HepG2 (cell line): ENCODE data around the gene CCDC148. TPM values are rescaled to one million over a fixed set of nuclear protein-coding genes. Genes with fewer than 3 reads are reported as not detected.

Source experiments
- ATAC-seq: fragments of 200-7000 bp; cut with Tn5 transposase; 3 replicates; pipeline ENCODE4 v1.9.1; 2020; ENCODE audit warnings: mild to moderate bottlenecking, moderate library complexity
- BruUV-seq: library from RNA; stranded (reverse); fragments of 400-500 nt; replicated peaks from 2 replicates; lab custom pipeline; 2021; lab: Mats Ljungman, UMichigan
- CTCF ChIA-PET: fragments of 300-600 bp; formaldehyde crosslinking; extraction: SDS; loops from one replicate; lab custom pipeline; 2021; ENCODE audit warnings: low total read pairs, inconsistent platforms, low intra/inter-chr PET ratio; lab: Yijun Ruan, JAX
- POLR2A ChIA-PET: fragments of 350-600 bp; sonication (Branson Sonifier 250); formaldehyde crosslinking; loops from one replicate; lab custom pipeline; 2020; ENCODE audit warnings: antibody characterized with exemption, inconsistent platforms; lab: Yijun Ruan, JAX
- DNase-seq: peaks from one replicate; pipeline ENCODE4 v3.0.0-alpha.2; 2015; ENCODE audit warnings: low spot score
- FAIRE-seq: peaks from 3 replicates; lab custom pipeline; 2011; peaks lifted over from hg19 to GRCh38; lab: Jason Lieb, UNC
- H2AFZ ChIP-seq: one replicate; pipeline ENCODE4 v1.6.1; 2011; ENCODE audit warnings: low read length, inconsistent platforms
- H3K27ac ChIP-seq: fragments of 300-600 bp; 3 replicates; pipeline ENCODE4 v1.8.0; 2011; ENCODE audit warnings: mixed run types, mild to moderate bottlenecking, mixed read lengths, low read length, inconsistent platforms; ENCODE audit not compliant: insufficient read depth; ENCODE audit errors: extremely low read length
- H3K27me3 ChIP-seq, 2 experiments: fragments of 200-600 bp in 1 of 2; 2 replicates in 1 of 2; 3 replicates in 1 of 2; pipeline versions ENCODE4 v1.6.0 to v1.8.0; 2011; ENCODE audit warnings: low read length in 2 of 2, mild to moderate bottlenecking in 2 of 2, moderate library complexity in 2 of 2, inconsistent platforms in 1 of 2; ENCODE audit not compliant: insufficient read depth in 2 of 2, control insufficient read depth in 1 of 2
- H3K36me3 ChIP-seq, 2 experiments: fragments of 200-600 bp in 1 of 2; replicated peaks in 1 of 2; 2 replicates in 1 of 2; 3 replicates in 1 of 2; pipeline versions ENCODE4 v1.5.1 to v1.8.0; 2011; ENCODE audit warnings: low read length in 2 of 2, inconsistent platforms in 1 of 2; ENCODE audit not compliant: insufficient read depth in 2 of 2, control insufficient read depth in 1 of 2
- H3K4me1 ChIP-seq: 2 replicates; pipeline ENCODE4 v1.5.1; 2012; ENCODE audit warnings: low read length, inconsistent platforms; ENCODE audit not compliant: insufficient read depth
- H3K4me2 ChIP-seq: 2 replicates; pipeline ENCODE4 v1.6.0; 2011; ENCODE audit warnings: low read depth, low read length, inconsistent platforms
- H3K4me3 ChIP-seq, 3 experiments: fragments of 200-600 bp in 1 of 3; sonication (generic), shearing (Covaris generic) in 1 of 3; replicated peaks in 1 of 3; 2 replicates each; pipeline ENCODE4 v1.5.1; 2011 to 2016; ENCODE audit warnings: low read length in 3 of 3, inconsistent platforms in 2 of 3, low read depth in 2 of 3, mild to moderate bottlenecking in 2 of 3, control low read depth in 1 of 3, mixed read lengths in 1 of 3; ENCODE audit not compliant: insufficient read depth in 1 of 3
- H3K79me2 ChIP-seq: one replicate; pipeline ENCODE4 v1.6.1; 2011; ENCODE audit warnings: low read length, inconsistent platforms; ENCODE audit not compliant: insufficient read depth
- H3K9ac ChIP-seq: 2 replicates; pipeline ENCODE4 v1.6.0; 2011; ENCODE audit warnings: mild to moderate bottlenecking, low read depth, low read length, inconsistent platforms; ENCODE audit not compliant: insufficient read depth
- H3K9me3 ChIP-seq: 2 replicates; pipeline ENCODE4 v1.5.1; 2012; ENCODE audit warnings: mild to moderate bottlenecking, low read length
- H4K20me1 ChIP-seq: 2 replicates; pipeline ENCODE4 v1.6.0; 2011; ENCODE audit warnings: inconsistent platforms, mild to moderate bottlenecking, low read length, moderate library complexity; ENCODE audit not compliant: insufficient read depth
- HOXA3 ChIP-seq: sonication (generic); formaldehyde crosslinking; IDR thresholded peaks from 2 replicates; pipeline ENCODE4 v1.5.0; 2020; ENCODE audit warnings: missing genetic modification reagents
- HOXA7 ChIP-seq: sonication (generic); formaldehyde crosslinking; IDR thresholded peaks from 2 replicates; pipeline ENCODE4 v1.8.1; 2022; ENCODE audit warnings: mild to moderate bottlenecking, missing genetic modification reagents, moderate library complexity
- JARID2 ChIP-seq: sonication (generic); formaldehyde crosslinking; IDR thresholded peaks from 2 replicates; pipeline ENCODE4 v1.8.1; 2023; ENCODE audit warnings: missing genetic modification reagents, inconsistent platforms; ENCODE audit not compliant: insufficient replicate concordance
- MTERF4 ChIP-seq: sonication (generic); formaldehyde crosslinking; IDR thresholded peaks from 2 replicates; pipeline ENCODE4 v1.8.0; 2023; ENCODE audit warnings: mild to moderate bottlenecking, missing genetic modification reagents
- NFE2L1 ChIP-seq: sonication (generic); formaldehyde crosslinking; IDR thresholded peaks from 2 replicates; pipeline ENCODE4 v1.4.0; 2020; ENCODE audit warnings: missing genetic modification reagents, mild to moderate bottlenecking, borderline replicate concordance
- NKX3-1 ChIP-seq: sonication (generic); formaldehyde crosslinking; IDR thresholded peaks from 2 replicates; pipeline ENCODE4 v1.5.0; 2020; ENCODE audit warnings: missing genetic modification reagents
- RCOR2 ChIP-seq: IDR thresholded peaks from 2 replicates; pipeline ENCODE4 v1.6.1; 2016; ENCODE audit warnings: missing biosample characterization, missing genetic modification reagents
- RNF219 ChIP-seq: sonication (generic); formaldehyde crosslinking; IDR thresholded peaks from 2 replicates; pipeline ENCODE4 v1.5.0; 2020; ENCODE audit warnings: mild to moderate bottlenecking, missing genetic modification reagents
- SPEN ChIP-seq: sonication (generic); formaldehyde crosslinking; IDR thresholded peaks from 2 replicates; pipeline ENCODE4 v1.5.1; 2020; ENCODE audit warnings: low read depth, mild to moderate bottlenecking, missing genetic modification reagents
- ZC3H13 ChIP-seq: sonication (generic); formaldehyde crosslinking; IDR thresholded peaks from 2 replicates; pipeline ENCODE4 v1.8.1; 2023; ENCODE audit warnings: mild to moderate bottlenecking, missing genetic modification reagents, moderate library complexity
- ZNF17 ChIP-seq: sonication (generic); formaldehyde crosslinking; IDR thresholded peaks from 2 replicates; pipeline ENCODE4 v1.5.0; 2020; ENCODE audit warnings: mild to moderate bottlenecking, missing genetic modification reagents
- ZNF30 ChIP-seq: sonication (generic); formaldehyde crosslinking; IDR thresholded peaks from 2 replicates; pipeline ENCODE4 v1.5.0; 2020; ENCODE audit warnings: mild to moderate bottlenecking, missing genetic modification reagents
- ZNF605 ChIP-seq: sonication (generic); formaldehyde crosslinking; IDR thresholded peaks from 2 replicates; pipeline ENCODE4 v1.8.0; 2022; ENCODE audit warnings: mild to moderate bottlenecking, missing genetic modification reagents
- ZNF7 ChIP-seq: IDR thresholded peaks from 2 replicates; pipeline ENCODE4 v1.6.1; 2016; ENCODE audit warnings: missing biosample characterization, missing genetic modification reagents
- in situ Hi-C: cut with HindIII; loops from 2 replicates; pipeline ENCODE4 v1.10.0; 2017; ENCODE audit warnings: low pct_unique_long_range_greater_than_20kb; ENCODE audit not compliant: extremely low pct_ligation_motif_present
- intact Hi-C: fragments of 100-400 bp; cut with micrococcal nuclease; formaldehyde crosslinking; loops from one replicate; pipeline ENCODE4 v1.10.0; 2022; ENCODE audit not compliant: unreplicated experiment
- polyA plus RNA-seq, 8 experiments: library from polyadenylated mRNA; depleted of rRNA in 3 of 8; stranded (reverse) in 7 of 8; unstranded in 1 of 8; fragments of >200 nt; fragmentation: Illumina TruSeq in 4 of 8; extraction: Trizol in 4 of 8; gene quantifications; 2 replicates each; pipeline versions ENCODE4 v1.2.1 to v1.2.3, GENCODE V29; 2011 to 2016; ENCODE audit warnings: low read depth in 4 of 8, missing spikeins in 1 of 8, mixed read lengths in 1 of 8; ENCODE audit not compliant: insufficient read depth in 1 of 8
- total RNA-seq, 5 experiments: library from RNA; depleted of rRNA; stranded (reverse); fragments of >200 nt; fragmentation: Illumina TruSeq; extraction: Trizol; gene quantifications; 2 replicates each; pipeline ENCODE4 v1.2.3, GENCODE V29; 2016; ENCODE audit warnings: low read depth in 1 of 5
- TF ChIP-seq, protein P1 (sequence below): sonication (generic); formaldehyde crosslinking; IDR thresholded peaks from 2 replicates; pipeline ENCODE4 v1.5.0; 2020; ENCODE audit warnings: missing genetic modification reagents
- TF ChIP-seq, protein P2 (sequence below): fragments of 450-650 bp; IDR thresholded peaks from 2 replicates; pipeline ENCODE4 v1.6.1; 2017; ENCODE audit warnings: mild to moderate bottlenecking
- TF ChIP-seq, protein P3 (sequence below): IDR thresholded peaks from 2 replicates; pipeline ENCODE4 v1.6.1; 2012; ENCODE audit warnings: inconsistent platforms

Gene CCDC148
- total and polyA plus RNA-seq, 2 of the 13 experiments (the other 11 are each of a cell fraction or from before 2014, with no cell fraction given) = 0.30 to 0.49 TPM

GRCh38 chr2:158385646-158386045 is 70.9 kb downstream of the CCDC148 start:
- no peaks in the 10 kb centered on the region for H3K4me1 ChIP-seq
- in situ Hi-C loops = no loop called here
- POLR2A ChIA-PET = no interaction called here
- H3K4me3 ChIP-seq = no peak overlapping the region
- no peak for DNase-seq
- no peaks in the 10 kb centered on the region for H4K20me1 ChIP-seq
- H3K79me2 ChIP-seq = no peaks in the 10 kb centered on the region
- no peak overlapping the region for H3K27ac ChIP-seq
- no peak for TF ChIP-seq ZNF30 (CRISPR knock-in tag)
- no peak for TF ChIP-seq HOXA3 (CRISPR knock-in tag)
- no peak for TF ChIP-seq ZNF7 (CRISPR knock-in tag)
- TF ChIP-seq ZNF17 (CRISPR knock-in tag) = no peak
- TF ChIP-seq, protein P1, sequence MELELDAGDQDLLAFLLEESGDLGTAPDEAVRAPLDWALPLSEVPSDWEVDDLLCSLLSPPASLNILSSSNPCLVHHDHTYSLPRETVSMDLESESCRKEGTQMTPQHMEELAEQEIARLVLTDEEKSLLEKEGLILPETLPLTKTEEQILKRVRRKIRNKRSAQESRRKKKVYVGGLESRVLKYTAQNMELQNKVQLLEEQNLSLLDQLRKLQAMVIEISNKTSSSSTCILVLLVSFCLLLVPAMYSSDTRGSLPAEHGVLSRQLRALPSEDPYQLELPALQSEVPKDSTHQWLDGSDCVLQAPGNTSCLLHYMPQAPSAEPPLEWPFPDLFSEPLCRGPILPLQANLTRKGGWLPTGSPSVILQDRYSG (CRISPR knock-in tag) = no peak
- TF ChIP-seq ZC3H13 (CRISPR knock-in tag) = no peak
- no peak for TF ChIP-seq RNF219 (CRISPR knock-in tag)
- TF ChIP-seq NFE2L1 = no peak
- no peak for TF ChIP-seq JARID2
- TF ChIP-seq NKX3-1 (CRISPR knock-in tag) = no peak
- TF ChIP-seq HOXA7 (CRISPR knock-in tag) = no peak
- TF ChIP-seq RCOR2 (CRISPR knock-in tag) = no peak
- TF ChIP-seq SPEN (CRISPR knock-in tag) = no peak
- TF ChIP-seq, protein P2, sequence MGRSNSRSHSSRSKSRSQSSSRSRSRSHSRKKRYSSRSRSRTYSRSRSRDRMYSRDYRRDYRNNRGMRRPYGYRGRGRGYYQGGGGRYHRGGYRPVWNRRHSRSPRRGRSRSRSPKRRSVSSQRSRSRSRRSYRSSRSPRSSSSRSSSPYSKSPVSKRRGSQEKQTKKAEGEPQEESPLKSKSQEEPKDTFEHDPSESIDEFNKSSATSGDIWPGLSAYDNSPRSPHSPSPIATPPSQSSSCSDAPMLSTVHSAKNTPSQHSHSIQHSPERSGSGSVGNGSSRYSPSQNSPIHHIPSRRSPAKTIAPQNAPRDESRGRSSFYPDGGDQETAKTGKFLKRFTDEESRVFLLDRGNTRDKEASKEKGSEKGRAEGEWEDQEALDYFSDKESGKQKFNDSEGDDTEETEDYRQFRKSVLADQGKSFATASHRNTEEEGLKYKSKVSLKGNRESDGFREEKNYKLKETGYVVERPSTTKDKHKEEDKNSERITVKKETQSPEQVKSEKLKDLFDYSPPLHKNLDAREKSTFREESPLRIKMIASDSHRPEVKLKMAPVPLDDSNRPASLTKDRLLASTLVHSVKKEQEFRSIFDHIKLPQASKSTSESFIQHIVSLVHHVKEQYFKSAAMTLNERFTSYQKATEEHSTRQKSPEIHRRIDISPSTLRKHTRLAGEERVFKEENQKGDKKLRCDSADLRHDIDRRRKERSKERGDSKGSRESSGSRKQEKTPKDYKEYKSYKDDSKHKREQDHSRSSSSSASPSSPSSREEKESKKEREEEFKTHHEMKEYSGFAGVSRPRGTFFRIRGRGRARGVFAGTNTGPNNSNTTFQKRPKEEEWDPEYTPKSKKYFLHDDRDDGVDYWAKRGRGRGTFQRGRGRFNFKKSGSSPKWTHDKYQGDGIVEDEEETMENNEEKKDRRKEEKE = no peak
- TF ChIP-seq, protein P3, sequence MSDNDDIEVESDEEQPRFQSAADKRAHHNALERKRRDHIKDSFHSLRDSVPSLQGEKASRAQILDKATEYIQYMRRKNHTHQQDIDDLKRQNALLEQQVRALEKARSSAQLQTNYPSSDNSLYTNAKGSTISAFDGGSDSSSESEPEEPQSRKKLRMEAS = no peak
- TF ChIP-seq ZNF605 (CRISPR knock-in tag) = no peak
- no peak for TF ChIP-seq MTERF4 (CRISPR knock-in tag)
- no peak for FAIRE-seq
- H3K27me3 ChIP-seq = no peaks in the 10 kb centered on the region; a peak in 1 of 5 replicates
- no peak overlapping the region for H3K4me2 ChIP-seq
- intact Hi-C loops = no loop called here
- CTCF ChIA-PET = no interaction called here
- H3K36me3 ChIP-seq = no peaks in the 10 kb centered on the region
- H3K9me3 ChIP-seq = no peaks in the 10 kb centered on the region
- no TSS peak for BruUV-seq
- no peak for ATAC-seq
- no peak overlapping the region for H2AFZ ChIP-seq
- H3K9ac ChIP-seq = no peak overlapping the region
